Measurements from ENCODE around the gene HTRA3. TPM values are rescaled to one million over a fixed set of nuclear protein-coding genes. Genes with fewer than 3 reads are reported as not detected.

HTRA3 gene
- total and polyA plus RNA-seq, 2 of the 4 experiments (the other 2 are of a cell fraction) = 1.3 to 9.5 TPM

GRCh38 chr4:8265171-8265929 is 4.2 kb upstream of the HTRA3 start:
- H3K4ac ChIP-seq (ENCODE audit: low read depth, low read length) = no peak overlapping the region
- ATAC-seq (ENCODE audit: low read depth) (no peak), DNase-seq (no peak)
- H3K14ac ChIP-seq (replicated peaks; ENCODE audit: low read depth, low read length) = no peak overlapping the region
- H3K4me3 ChIP-seq (ENCODE audit: insufficient read depth, low read depth, low read length) = no peak overlapping the region
- H2AFZ ChIP-seq (replicated peaks; ENCODE audit: low read length, poor library complexity) = no peak overlapping the region
- H3K27me3 ChIP-seq (ENCODE audit: control insufficient read depth, insufficient read depth, low read length) = peaks cover 3% of the 10 kb centered on the region; the same call in 1 of the 2 replicates
- H4K91ac ChIP-seq (ENCODE audit: insufficient read depth, low read depth, low read length) = no peak overlapping the region
- in situ Hi-C loops (cut with MboI; ENCODE audit: low sequenced_read_pairs) (no loop called here), dilution Hi-C loops (cut with HindIII; ENCODE audit: low sequenced_read_pairs, unreplicated experiment) (no loop called here), intact Hi-C loops (cut with micrococcal nuclease) (no loop called here)
- ChIA-PET CTCF (no interaction called here), POLR2A (ENCODE audit: unreplicated experiment) (no interaction called here)
- no peak overlapping the region for H2AK9ac ChIP-seq (replicated peaks; ENCODE audit: low read depth, low read length, poor library complexity)
- H2BK5ac ChIP-seq (ENCODE audit: low read depth, low read length, poor library complexity, severe bottlenecking) = no peak overlapping the region
- H3K18ac ChIP-seq (ENCODE audit: low read depth, low read length) = no peak overlapping the region
- H3K79me1 ChIP-seq (ENCODE audit: low read depth in 1 of 2, low read length in 2 of 2) = peaks cover 0 to 5% of the 10 kb centered on the region in 2 experiments; a peak in 2 of 4 replicates
- H4K5ac ChIP-seq (ENCODE audit: low read depth, low read length) = no peak overlapping the region
- H3K23ac ChIP-seq (ENCODE audit: low read depth, low read length) = no peak overlapping the region
- H3K36me3 ChIP-seq (ENCODE audit: control insufficient read depth, insufficient read depth, low read length) = no peaks in the 10 kb centered on the region
- no peak overlapping the region for H3K27ac ChIP-seq (ENCODE audit: insufficient read depth, low read length)
- 85% methylated on average over 4 of the region's 20 CpGs; no CpG with 5 or more reads in 1 of the 2 experiments for WGBS, 2 experiments (ENCODE audit: extremely low coverage in 2 of 2, insufficient read length in 1 of 2)
- H3K9ac ChIP-seq (ENCODE audit: low read depth, low read length) = no peak overlapping the region
- no peak overlapping the region for H4K8ac ChIP-seq (ENCODE audit: low read depth in 2 of 2, low read length in 2 of 2)
- peaks cover 4% of the 10 kb centered on the region; the same call in 1 of the 2 replicates for H4K20me1 ChIP-seq (ENCODE audit: insufficient read depth, low read length)
- H3K9me1 ChIP-seq (ENCODE audit: insufficient read depth, low read length) = peaks cover 9% of the 10 kb centered on the region; the same call in 1 of the 2 replicates
- no peaks in the 10 kb centered on the region for H3K9me3 ChIP-seq (ENCODE audit: control insufficient read depth, insufficient read depth, low read length)
- peak overlapping the region; percentile 49 for H2AK5ac ChIP-seq (ENCODE audit: low read depth, low read length)
- no TSS peak for BruUV-seq (replicated peaks)
- no peak overlapping the region for H2BK120ac ChIP-seq (ENCODE audit: low read depth, low read length)
- TF ChIP-seq POLR2A (IDR thresholded peaks at IDR 0.05; ENCODE audit: low read depth, low read length) (no peak), RFX5 (IDR thresholded peaks at IDR 0.05; ENCODE audit: low read depth, low read length) (no peak), CEBPB (IDR thresholded peaks at IDR 0.05; ENCODE audit: low read depth, low read length) (no peak), RAD21 (IDR thresholded peaks at IDR 0.05; ENCODE audit: low read length) (no peak), MXI1 (IDR thresholded peaks at IDR 0.05; ENCODE audit: borderline replicate concordance, low read depth, low read length) (no peak), RCOR1 (IDR thresholded peaks at IDR 0.05; ENCODE audit: insufficient replicate concordance, low read length) (no peak), MAFK (IDR thresholded peaks at IDR 0.05; ENCODE audit: low read depth, low read length) (no peak)
- no peak overlapping the region for H2BK20ac ChIP-seq (ENCODE audit: low read depth, low read length)
- peaks cover 12% of the 10 kb centered on the region for H3K4me1 ChIP-seq (ENCODE audit: control insufficient read depth, insufficient read depth, low read length)
- no peak overlapping the region; the same call in 2 of the 3 replicates for H2BK15ac ChIP-seq (ENCODE audit: low read depth, low read length)
- no peak overlapping the region for H3K4me2 ChIP-seq (ENCODE audit: low read depth, low read length)
- H3K56ac ChIP-seq (ENCODE audit: extremely low read depth, insufficient read depth, low read length) = no peak overlapping the region

Measured in IMR-90 (cell line).